HepG2 (cell line): ENCODE data around the gene STK11. TPM values are rescaled to one million over a fixed set of nuclear protein-coding genes. Genes with fewer than 3 reads are reported as not detected.

ENCODE experiments used
- GMEB1 ChIP-seq: sonication (generic); formaldehyde crosslinking; IDR thresholded peaks from 2 replicates; pipeline ENCODE4 v1.5.1; 2020; ENCODE audit warnings: missing genetic modification reagents, mild to moderate bottlenecking, borderline replicate concordance
- HDAC2 ChIP-seq: sonication (generic); formaldehyde crosslinking; IDR thresholded peaks from 2 replicates; pipeline ENCODE4 v1.4.0; 2020; ENCODE audit warnings: missing genetic modification reagents
- HNF4A ChIP-seq: sonication (generic); formaldehyde crosslinking; IDR thresholded peaks from 2 replicates; pipeline ENCODE4 v1.4.0; 2020; ENCODE audit warnings: missing genetic modification reagents
- NCOR1 ChIP-seq: fragments of 200-600 bp; sonication (generic); IDR thresholded peaks from 2 replicates; pipeline ENCODE4 v1.7.0; 2017; ENCODE audit warnings: antibody characterized with exemption, low read length, borderline replicate concordance
- PHF20 ChIP-seq: sonication (generic); formaldehyde crosslinking; IDR thresholded peaks from 2 replicates; pipeline ENCODE4 v1.5.0; 2020; ENCODE audit warnings: mild to moderate bottlenecking, missing genetic modification reagents
- POGZ ChIP-seq: sonication (generic); formaldehyde crosslinking; IDR thresholded peaks from 2 replicates; pipeline ENCODE4 v1.4.0; 2020; ENCODE audit warnings: mild to moderate bottlenecking, missing genetic modification reagents
- REL ChIP-seq: sonication (generic); formaldehyde crosslinking; conservative IDR thresholded peaks from 2 replicates; pipeline ENCODE4 v1.8.0; 2022; ENCODE audit warnings: mild to moderate bottlenecking, missing genetic modification reagents, moderate library complexity
- TGIF2 ChIP-seq: IDR thresholded peaks from 2 replicates; pipeline ENCODE4 v1.6.1; 2016; ENCODE audit warnings: control low read depth, missing compliant biosample characterization
- ZBTB10 ChIP-seq: sonication (generic); formaldehyde crosslinking; IDR thresholded peaks from 2 replicates; pipeline ENCODE4 v1.4.0; 2020; ENCODE audit warnings: missing genetic modification reagents, borderline replicate concordance
- ZFYVE20 ChIP-seq: sonication (generic); formaldehyde crosslinking; IDR thresholded peaks from 2 replicates; pipeline ENCODE4 v1.8.0; 2023; ENCODE audit warnings: low read depth, mild to moderate bottlenecking, moderate library complexity, missing genetic modification reagents, borderline replicate concordance
- ZNF260 ChIP-seq: sonication (generic); formaldehyde crosslinking; IDR thresholded peaks from 2 replicates; pipeline ENCODE4 v1.4.0; 2020; ENCODE audit warnings: missing genetic modification reagents, low read depth, mild to moderate bottlenecking, borderline replicate concordance
- ZNF407 ChIP-seq: sonication (generic); formaldehyde crosslinking; IDR thresholded peaks from one replicate; pipeline ENCODE4 v1.5.1; 2020; ENCODE audit warnings: mild to moderate bottlenecking, missing genetic modification reagents; ENCODE audit errors: not compliant biosample characterization
- ZNF564 ChIP-seq: sonication (generic); formaldehyde crosslinking; IDR thresholded peaks from 2 replicates; pipeline ENCODE4 v1.8.1; 2023; ENCODE audit warnings: mild to moderate bottlenecking, missing genetic modification reagents
- ZNF597 ChIP-seq: sonication (generic); formaldehyde crosslinking; IDR thresholded peaks from 2 replicates; pipeline ENCODE4 v1.5.0; 2020; ENCODE audit warnings: missing genetic modification reagents
- ZSCAN25 ChIP-seq: sonication (generic); formaldehyde crosslinking; IDR thresholded peaks from 2 replicates; pipeline ENCODE4 v1.8.0; 2022; ENCODE audit warnings: mild to moderate bottlenecking, missing genetic modification reagents
- polyA plus RNA-seq, 8 experiments: library from polyadenylated mRNA; depleted of rRNA in 3 of 8; stranded (reverse) in 7 of 8; unstranded in 1 of 8; fragments of >200 nt; fragmentation: Illumina TruSeq in 4 of 8; extraction: Trizol in 4 of 8; gene quantifications; 2 replicates each; pipeline versions ENCODE4 v1.2.1 to v1.2.3, GENCODE V29; 2011 to 2016; ENCODE audit warnings: low read depth in 4 of 8, missing spikeins in 1 of 8, mixed read lengths in 1 of 8; ENCODE audit not compliant: insufficient read depth in 1 of 8
- total RNA-seq, 5 experiments: library from RNA; depleted of rRNA; stranded (reverse); fragments of >200 nt; fragmentation: Illumina TruSeq; extraction: Trizol; gene quantifications; 2 replicates each; pipeline ENCODE4 v1.2.3, GENCODE V29; 2016; ENCODE audit warnings: low read depth in 1 of 5

Gene STK11
- total and polyA plus RNA-seq, 2 of the 13 experiments (the other 11 are each of a cell fraction or from before 2014, with no cell fraction given), result 27.5 to 43.6 TPM

- TF ChIP-seq ZNF407 (CRISPR knock-in tag), result no peak
- TF ChIP-seq REL, result no peak
- TF ChIP-seq TGIF2 (CRISPR knock-in tag), result peak; percentile 51; the same call in 1 of the 2 replicates
- 0 out of 2 replicates have a peak, but pooled peaks have one; percentile 1 for TF ChIP-seq ZBTB10 (CRISPR knock-in tag)
- peak; percentile 57 for TF ChIP-seq HDAC2 (CRISPR knock-in tag)
- no peak for TF ChIP-seq ZSCAN25 (CRISPR knock-in tag)
- TF ChIP-seq POGZ, result 0 out of 2 replicates have a peak, but pooled peaks have one; percentile 31
- no peak for TF ChIP-seq ZNF260
- TF ChIP-seq ZNF564 (CRISPR knock-in tag), result 0 out of 2 replicates have a peak, but pooled peaks have one; percentile 35
- TF ChIP-seq ZFYVE20, result no peak
- peak; percentile 78 for TF ChIP-seq HNF4A (CRISPR knock-in tag)
- peak; percentile 59; the same call in 1 of the 2 replicates for TF ChIP-seq NCOR1
- TF ChIP-seq GMEB1, result peak; percentile 38; the same call in 1 of the 2 replicates
- no peak for TF ChIP-seq ZNF597
- no peak for TF ChIP-seq PHF20 (CRISPR knock-in tag)
Observed at GRCh38 chr19:1253514-1254080, 48.0 kb downstream of the STK11 start (continued).
